22Rv1 (cell line): ENCODE data around the gene MTM1.

Source experiments
- H3K27ac ChIP-seq: fragments of 450-650 bp; 2 replicates; pipeline ENCODE4 v1.5.1; 2017
- ZFX ChIP-seq: fragments of 450-650 bp; IDR thresholded peaks from 2 replicates; pipeline ENCODE4 v1.6.1; 2017; ENCODE audit warnings: antibody characterized with exemption, borderline replicate concordance
- TF ChIP-seq, protein P1 (sequence below): fragments of 450-650 bp; IDR thresholded peaks from 2 replicates; pipeline ENCODE4 v1.5.1; 2017; ENCODE audit warnings: mild to moderate bottlenecking

The MTM1 gene

DNA sequence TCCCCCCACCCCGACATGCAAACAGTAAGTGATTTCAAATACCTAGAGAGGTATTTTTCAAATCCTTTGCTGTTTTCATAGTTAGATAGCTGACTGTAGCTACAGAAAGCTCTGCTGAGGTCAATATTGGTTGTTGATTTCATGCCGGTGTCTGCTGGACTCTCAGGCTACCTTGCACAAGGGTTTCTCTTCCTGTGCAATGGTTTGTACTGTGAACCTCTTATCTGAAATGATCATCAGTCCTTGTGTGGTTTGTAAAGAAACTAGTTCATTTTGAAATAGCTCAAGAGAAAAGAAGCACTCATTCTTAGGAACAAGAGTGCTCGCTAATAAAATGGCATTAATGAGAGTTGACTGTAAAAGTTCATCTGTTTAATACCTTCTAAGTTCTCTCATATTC, 2.1 kb downstream of the MTM1 start:
- TF ChIP-seq, protein P1, sequence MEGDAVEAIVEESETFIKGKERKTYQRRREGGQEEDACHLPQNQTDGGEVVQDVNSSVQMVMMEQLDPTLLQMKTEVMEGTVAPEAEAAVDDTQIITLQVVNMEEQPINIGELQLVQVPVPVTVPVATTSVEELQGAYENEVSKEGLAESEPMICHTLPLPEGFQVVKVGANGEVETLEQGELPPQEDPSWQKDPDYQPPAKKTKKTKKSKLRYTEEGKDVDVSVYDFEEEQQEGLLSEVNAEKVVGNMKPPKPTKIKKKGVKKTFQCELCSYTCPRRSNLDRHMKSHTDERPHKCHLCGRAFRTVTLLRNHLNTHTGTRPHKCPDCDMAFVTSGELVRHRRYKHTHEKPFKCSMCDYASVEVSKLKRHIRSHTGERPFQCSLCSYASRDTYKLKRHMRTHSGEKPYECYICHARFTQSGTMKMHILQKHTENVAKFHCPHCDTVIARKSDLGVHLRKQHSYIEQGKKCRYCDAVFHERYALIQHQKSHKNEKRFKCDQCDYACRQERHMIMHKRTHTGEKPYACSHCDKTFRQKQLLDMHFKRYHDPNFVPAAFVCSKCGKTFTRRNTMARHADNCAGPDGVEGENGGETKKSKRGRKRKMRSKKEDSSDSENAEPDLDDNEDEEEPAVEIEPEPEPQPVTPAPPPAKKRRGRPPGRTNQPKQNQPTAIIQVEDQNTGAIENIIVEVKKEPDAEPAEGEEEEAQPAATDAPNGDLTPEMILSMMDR: no peak
- no peak for TF ChIP-seq ZFX
- H3K27ac ChIP-seq: no peak overlapping the region

- no peak for TF ChIP-seq ZFX
- TF ChIP-seq, protein P1: no peak
- H3K27ac ChIP-seq: no peak overlapping the region
Measured at GRCh38 chrX:150572206-150572605, 3.8 kb downstream of the MTM1 start.

GRCh38 chrX:150573106-150573505, 4.7 kb downstream of the MTM1 start:
- H3K27ac ChIP-seq: no peak overlapping the region
- TF ChIP-seq, protein P1: no peak
- TF ChIP-seq ZFX: no peak

GRCh38 chrX:150573702-150574101, 5.3 kb downstream of the MTM1 start:
- TF ChIP-seq ZFX: no peak
- TF ChIP-seq, protein P1: no peak
- H3K27ac ChIP-seq: no peak overlapping the region

GRCh38 chrX:150574559-150575418, 6.4 kb downstream of the MTM1 start:
- no peak for TF ChIP-seq ZFX
- TF ChIP-seq, protein P1: no peak

GRCh38 chrX:150575419-150575814, 7.0 kb downstream of the MTM1 start:
- TF ChIP-seq, protein P1: no peak
- TF ChIP-seq ZFX: no peak

More at GRCh38 chrX:150574559-150575418, 6.4 kb downstream of the MTM1 start:
- no peak overlapping the region for H3K27ac ChIP-seq

GRCh38 chrX:150577174-150577573, 8.8 kb downstream of the MTM1 start:
- no peak for TF ChIP-seq ZFX
- TF ChIP-seq, protein P1: no peak
- no peak overlapping the region for H3K27ac ChIP-seq

More at GRCh38 chrX:150575419-150575814, 7.0 kb downstream of the MTM1 start:
- H3K27ac ChIP-seq: no peak overlapping the region
